Measurements from ENCODE around the gene SNAPC4. TPM values are rescaled to one million over a fixed set of nuclear protein-coding genes. Genes with fewer than 3 reads are reported as not detected.

SNAPC4 gene
- total and polyA plus RNA-seq, 9 of the 15 experiments (the other 6 are each of a cell fraction or from before 2014, with no cell fraction given): 0.21 to 21.8 (median 8.8) TPM

GRCh38 chr9:136399176-136400037 lies 563 bp downstream of the SNAPC4 start (continued):
- TF ChIP-seq ZNF639 (CRISPR knock-in tag; conservative IDR thresholded peaks at IDR 0.05 in 1 of 2, IDR thresholded peaks at IDR 0.05 in 1 of 2): 0 out of 4 replicates have a peak, but pooled peaks of 1 of the 2 experiments have one; percentile 42
- TF ChIP-seq MYC (IDR thresholded peaks at IDR 0.05; ENCODE audit: low read depth, low read length): peak; percentile 58; the same call in 1 of the 2 replicates
- no peak for TF ChIP-seq MYC (CRISPR knock-in tag; IDR thresholded peaks at IDR 0.05; ENCODE audit: borderline replicate concordance, low read depth)
- no peak for TF ChIP-seq ZNF518B (CRISPR knock-in tag; IDR thresholded peaks at IDR 0.05)
- peak; percentile 52; the same call in 1 of the 2 replicates for TF ChIP-seq NKRF (IDR thresholded peaks at IDR 0.05; ENCODE audit: borderline replicate concordance)
- peak; percentile 86 for TF ChIP-seq SAP30 (IDR thresholded peaks at IDR 0.05; ENCODE audit: borderline replicate concordance, insufficient read depth, low read depth, low read length, poor library complexity, severe bottlenecking)
- peak; percentile 5; the same call in 1 of the 2 replicates for TF ChIP-seq BHLHE40 (IDR thresholded peaks at IDR 0.05; ENCODE audit: low read length)
- TF ChIP-seq GTF3C2 (IDR thresholded peaks at IDR 0.05; ENCODE audit: borderline replicate concordance, extremely low read depth, insufficient read length): no peak
- peak in 1 of 2 experiments; percentile 15 for TF ChIP-seq E2F6 (IDR thresholded peaks at IDR 0.05; ENCODE audit: borderline replicate concordance in 1 of 2, extremely low read depth in 1 of 2, insufficient read depth in 1 of 2, insufficient read length in 1 of 2, low read depth in 1 of 2, low read length in 1 of 2, poor library complexity in 1 of 2, severe bottlenecking in 1 of 2)
- peak; percentile 42 for TF ChIP-seq CHD1 (IDR thresholded peaks at IDR 0.05; ENCODE audit: low read length)
